Esophagus muscularis mucosa (tissue), 3 donors: ENCODE results near the gene CES2.

ENCODE experiments used
- CTCF ChIP-seq, 3 experiments: fragments of 200-600 bp in 2 of 3; fragments of 450-650 bp in 1 of 3; sonication (generic) in 2 of 3; IDR thresholded peaks; one replicate each; pipeline ENCODE4 v1.5.1; 2017 to 2019; ENCODE audit warnings: antibody characterized with exemption in 3 of 3, mild to moderate bottlenecking in 2 of 3, moderate library complexity in 1 of 3
- POLR2A ChIP-seq: fragments of 450-650 bp; IDR thresholded peaks from one replicate; pipeline ENCODE4 v1.6.1; 2017; ENCODE audit warnings: antibody characterized with exemption, moderate library complexity, mild to moderate bottlenecking, low read depth
- POLR2AphosphoS5 ChIP-seq, 2 donors: sonication (generic); formaldehyde crosslinking; IDR thresholded peaks; one replicate each; pipeline ENCODE4 v1.6.1; 2017; ENCODE audit warnings: antibody characterized with exemption in 2 of 2

- TF ChIP-seq CTCF (IDR thresholded peaks at IDR 0.05) (no peak), POLR2A (no peak), POLR2AphosphoS5 (IDR thresholded peaks at IDR 0.05) (no peak)
Measured at GRCh38 chr16:66930189-66930588, 5.1 kb upstream of the CES2 start.
